SK-N-MC (cell line): ENCODE results near the gene SPOP.

Experiments
- EZH2 ChIP-seq: fragments of 200-600 bp; sonication (generic); IDR thresholded peaks from one replicate; pipeline ENCODE4 v1.6.1; 2017; ENCODE audit warnings: antibody characterized with exemption
- FOXP2 ChIP-seq: optimal IDR thresholded peaks from 2 replicates; pipeline ENCODE3; 2011; ENCODE audit warnings: mild to moderate bottlenecking, moderate library complexity; ENCODE audit not compliant: insufficient read depth; ENCODE audit errors: extremely low read length, control extremely low read depth

DNA sequence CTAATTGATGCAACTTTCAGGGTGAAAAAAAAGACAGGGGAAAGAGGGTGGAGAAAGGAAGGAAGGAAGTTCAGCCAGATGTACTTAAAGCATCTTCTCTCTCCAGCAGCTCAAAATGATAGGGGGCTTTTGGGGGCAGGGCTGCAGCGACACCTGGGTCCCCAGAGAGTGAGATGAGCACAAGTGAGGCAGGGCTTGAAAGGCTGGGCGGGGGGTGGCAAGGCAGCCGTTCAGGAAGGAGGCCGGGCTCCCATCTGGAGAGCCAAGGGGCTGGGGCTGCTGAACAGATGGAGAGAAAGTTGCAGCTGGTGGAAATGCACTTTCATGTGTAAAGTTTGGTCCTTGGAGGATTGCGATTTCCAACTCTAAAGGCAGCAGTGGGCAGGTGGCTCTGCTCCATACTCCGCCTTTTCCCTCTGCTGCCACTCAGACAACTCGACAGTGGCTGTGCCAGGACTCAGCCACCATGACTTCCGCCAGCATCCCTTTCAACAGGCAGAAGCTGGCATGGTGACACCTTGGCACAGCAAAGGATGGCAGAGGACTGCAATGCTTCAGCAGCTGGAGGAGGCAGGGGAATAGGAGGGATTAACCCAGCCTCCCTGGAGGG is 22.2 kb upstream of the SPOP start:
- TF ChIP-seq EZH2 (no peak), FOXP2 (no peak)
